ENCODE results near the gene PDE1A.
"Not testable (repeated sequence)": the region's sequence is repeated elsewhere in the genome, so short reads cannot be mapped to it uniquely, and the experiment has no call there.

The PDE1A gene

GRCh38 chr2:182406221-182406620 lies 20.6 kb downstream of the PDE1A start:
- peak; percentile 21 for DNase-seq (ENCODE audit: low read depth)

GRCh38 chr2:182404975-182405561 lies 21.8 kb downstream of the PDE1A start:
- peak; percentile 61 for DNase-seq (ENCODE audit: low read depth)

GRCh38 chr2:182404092-182404491 lies 22.7 kb downstream of the PDE1A start:
- peak; percentile 79 for DNase-seq (ENCODE audit: low read depth)

- no peak for DNase-seq (ENCODE audit: low read depth)
Observed at GRCh38 chr2:182393270-182393760, 33.5 kb downstream of the PDE1A start.

- DNase-seq (ENCODE audit: low read depth) = no peak
Observed at GRCh38 chr2:182391443-182391842, 35.4 kb downstream of the PDE1A start.

- not testable (repeated sequence) for DNase-seq (ENCODE audit: low read depth)
Observed at GRCh38 chr2:182386267-182386880, 40.5 kb downstream of the PDE1A start.

GRCh38 chr2:182384860-182385259 lies 42.0 kb downstream of the PDE1A start:
- no peak for DNase-seq (ENCODE audit: low read depth)

- DNase-seq (ENCODE audit: low read depth) = no peak
Observed at GRCh38 chr2:182381225-182381624, 45.6 kb downstream of the PDE1A start.

- DNase-seq (ENCODE audit: low read depth) = no peak
Observed at GRCh38 chr2:182379241-182379640, 47.6 kb downstream of the PDE1A start.

- DNase-seq (ENCODE audit: low read depth) = no peak
Observed at GRCh38 chr2:182378759-182379158, 48.1 kb downstream of the PDE1A start.

GRCh38 chr2:182377467-182377866 lies 49.4 kb downstream of the PDE1A start:
- no peak for DNase-seq (ENCODE audit: low read depth)

- DNase-seq (ENCODE audit: low read depth) = no peak
Observed at GRCh38 chr2:182375862-182376261, 51.0 kb downstream of the PDE1A start.

- peak; percentile 96 for DNase-seq (ENCODE audit: low read depth)
Observed at GRCh38 chr2:182372661-182373060, 54.2 kb downstream of the PDE1A start.

GRCh38 chr2:182368996-182369395 lies 57.8 kb downstream of the PDE1A start:
- DNase-seq (ENCODE audit: low read depth) = no peak

GRCh38 chr2:182368446-182368845 lies 58.4 kb downstream of the PDE1A start:
- DNase-seq (ENCODE audit: low read depth) = peak; percentile 51

- no peak for DNase-seq (ENCODE audit: low read depth)
Observed at GRCh38 chr2:182367401-182367800, 59.4 kb downstream of the PDE1A start.

GRCh38 chr2:182366628-182367027 lies 60.2 kb downstream of the PDE1A start:
- no peak for DNase-seq (ENCODE audit: low read depth)

- no peak for DNase-seq (ENCODE audit: low read depth)
Observed at GRCh38 chr2:182365855-182366254, 61.0 kb downstream of the PDE1A start.

GRCh38 chr2:182361477-182361876 lies 65.4 kb downstream of the PDE1A start:
- no peak for DNase-seq (ENCODE audit: low read depth)

- DNase-seq (ENCODE audit: low read depth) = no peak
Observed at GRCh38 chr2:182360663-182361260, 66.1 kb downstream of the PDE1A start.

GRCh38 chr2:182359990-182360662 lies 66.7 kb downstream of the PDE1A start:
- DNase-seq (ENCODE audit: low read depth) = no peak

GRCh38 chr2:182359027-182359989 lies 67.5 kb downstream of the PDE1A start:
- DNase-seq (ENCODE audit: low read depth) = no peak

Data from ELR (cell line).